Activated CD4-positive, alpha-beta memory T cell treated with anti-CD3 and anti-CD28 coated beads for 36 hours (primary cell): ENCODE results near the gene DHDDS. TPM values are rescaled to one million over a fixed set of nuclear protein-coding genes. Genes with fewer than 3 reads are reported as not detected.
A peak's percentile ranks its signal among the peaks of the same experiment; 100 is the strongest.

Experiments used
- CTCF ChIA-PET: fragments of 350-600 bp; sonication (Branson Sonifier 250); formaldehyde crosslinking; loops from one replicate; lab custom pipeline; 2021; ENCODE audit warnings: antibody characterized with exemption, inconsistent platforms; lab: Charles Lee
- POLR2A ChIA-PET: fragments of 350-600 bp; sonication (Branson Sonifier 250); formaldehyde crosslinking; loops from one replicate; lab custom pipeline; 2021; ENCODE audit warnings: antibody characterized with exemption; lab: Charles Lee
- DNase-seq: peaks from one replicate; pipeline ENCODE4 v3.0.0-alpha.2; 2020
- H3K27ac Mint-ChIP-seq: one replicate; pipeline ENCODE4 v1.8.0; 2021; ENCODE audit warnings: mixed read lengths
- H3K27me3 Mint-ChIP-seq: one replicate; pipeline ENCODE4 v1.8.0; 2021; ENCODE audit warnings: mixed read lengths
- H3K36me3 Mint-ChIP-seq: one replicate; pipeline ENCODE4 v1.8.0; 2021; ENCODE audit warnings: mixed read lengths
- H3K4me1 Mint-ChIP-seq: one replicate; pipeline ENCODE4 v1.8.0; 2021; ENCODE audit warnings: low read depth, mixed read lengths
- H3K4me3 Mint-ChIP-seq: one replicate; pipeline ENCODE4 v1.8.0; 2021; ENCODE audit warnings: mild to moderate bottlenecking, mixed read lengths
- H3K9me3 Mint-ChIP-seq: one replicate; pipeline ENCODE4 v1.8.0; 2021; ENCODE audit warnings: mixed read lengths
- intact Hi-C: fragments of 100-400 bp; cut with micrococcal nuclease; formaldehyde crosslinking; loops from one replicate; pipeline ENCODE4 v1.15.1; 2023
- total RNA-seq, 2 experiments: library from RNA; stranded (reverse); gene quantifications; one replicate each; pipeline ENCODE4 v1.2.3, GENCODE V29; 2021

Gene DHDDS
- total RNA-seq, 2 experiments from 2014 or later = 41.9 to 45.5 TPM

DNA sequence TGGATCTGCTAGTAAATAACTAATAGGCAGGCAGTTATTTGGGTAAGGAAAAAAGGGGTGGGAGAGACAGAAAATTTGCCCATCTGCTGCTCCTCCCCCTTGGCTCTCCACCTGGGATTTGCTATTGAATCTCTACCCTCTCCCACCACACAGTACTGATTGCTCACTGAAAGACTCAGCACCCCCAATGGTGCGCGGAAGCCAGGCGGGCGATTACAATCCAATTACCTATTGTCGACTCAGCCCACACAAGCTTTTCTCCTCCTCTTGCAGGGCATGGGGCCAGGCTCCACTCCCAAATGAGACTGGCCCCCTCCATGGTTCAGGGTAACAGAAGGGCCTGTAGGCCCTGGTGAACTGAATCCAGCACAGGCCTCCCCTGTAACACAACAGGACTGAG, 37.4 kb downstream of the DHDDS start:
- intact Hi-C loops = no loop called here
- POLR2A ChIA-PET = no interaction called here

DNA sequence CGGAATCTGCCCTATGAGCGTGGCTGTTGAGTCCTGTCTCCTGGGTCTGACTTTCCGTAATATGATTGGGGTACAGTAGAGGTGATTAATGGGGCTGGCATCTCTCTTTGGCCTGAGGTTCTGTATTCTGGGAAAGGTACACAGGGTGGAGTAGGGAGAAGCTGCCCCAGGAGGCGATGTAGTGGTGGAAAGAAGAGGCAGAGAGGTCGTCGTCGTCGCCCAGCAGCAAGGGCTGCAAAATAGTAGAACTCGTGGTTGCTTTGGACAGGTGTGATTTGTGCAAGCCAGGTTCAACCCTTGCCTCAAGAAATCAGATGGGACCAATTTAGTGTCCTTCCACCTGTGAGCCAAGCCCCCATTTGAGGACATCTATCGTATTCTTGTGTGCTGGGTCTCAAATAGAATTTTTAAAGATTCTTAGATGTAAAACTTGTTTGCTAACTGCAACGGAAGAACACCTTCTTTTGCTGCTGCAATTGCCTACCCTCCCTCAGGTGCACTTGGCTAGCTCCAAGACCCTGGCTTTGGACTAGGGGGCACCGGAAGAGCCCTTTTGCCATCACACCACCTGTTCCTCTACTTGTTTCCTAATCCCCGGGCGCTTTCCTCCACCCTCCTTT, 38.9 kb downstream of the DHDDS start:
- no peaks in the 10 kb centered on the region for H3K9me3 Mint-ChIP-seq
- H3K27ac Mint-ChIP-seq = peak overlapping the region; percentile 5
- peak overlapping the region; percentile 89 for H3K4me3 Mint-ChIP-seq
- peaks cover 38% of the 10 kb centered on the region for H3K4me1 Mint-ChIP-seq
- CTCF ChIA-PET = interaction anchor here (0.7 to 2.6 kb wide), 13 partner anchors 11 to 1119 kb away, joined by 3 to 15 read pairs (median 4); partner anchors contain the start of gene DHDDS
- intact Hi-C loops = loop anchor here (5.0 kb wide), 2 partner anchors 164 to 359 kb away; partner anchors contain the start of genes PDIK1L and UBXN11
- H3K36me3 Mint-ChIP-seq = peaks cover 39% of the 10 kb centered on the region
- peak; percentile 15 for DNase-seq
- no peaks in the 10 kb centered on the region for H3K27me3 Mint-ChIP-seq
- POLR2A ChIA-PET = interaction anchor here (1.0 to 3.3 kb wide), 6 partner anchors 8 to 394 kb away, joined by 3 to 19 read pairs (median 4); partner anchors contain the start of gene DHDDS

More for the DNA sequence above, 37.4 kb downstream of the DHDDS start:
- no peak overlapping the region for H3K27ac Mint-ChIP-seq
- H3K27me3 Mint-ChIP-seq = no peaks in the 10 kb centered on the region
- CTCF ChIA-PET = interaction anchor here (0.9 to 2.3 kb wide), 8 partner anchors 9 to 300 kb away, joined by 3 to 11 read pairs (median 4); partner anchors contain the start of gene ZNF593
- peaks cover 38% of the 10 kb centered on the region for H3K36me3 Mint-ChIP-seq
- H3K4me3 Mint-ChIP-seq = no peak overlapping the region
- no peaks in the 10 kb centered on the region for H3K9me3 Mint-ChIP-seq
- peaks cover 31% of the 10 kb centered on the region for H3K4me1 Mint-ChIP-seq
- no peak for DNase-seq

DNA sequence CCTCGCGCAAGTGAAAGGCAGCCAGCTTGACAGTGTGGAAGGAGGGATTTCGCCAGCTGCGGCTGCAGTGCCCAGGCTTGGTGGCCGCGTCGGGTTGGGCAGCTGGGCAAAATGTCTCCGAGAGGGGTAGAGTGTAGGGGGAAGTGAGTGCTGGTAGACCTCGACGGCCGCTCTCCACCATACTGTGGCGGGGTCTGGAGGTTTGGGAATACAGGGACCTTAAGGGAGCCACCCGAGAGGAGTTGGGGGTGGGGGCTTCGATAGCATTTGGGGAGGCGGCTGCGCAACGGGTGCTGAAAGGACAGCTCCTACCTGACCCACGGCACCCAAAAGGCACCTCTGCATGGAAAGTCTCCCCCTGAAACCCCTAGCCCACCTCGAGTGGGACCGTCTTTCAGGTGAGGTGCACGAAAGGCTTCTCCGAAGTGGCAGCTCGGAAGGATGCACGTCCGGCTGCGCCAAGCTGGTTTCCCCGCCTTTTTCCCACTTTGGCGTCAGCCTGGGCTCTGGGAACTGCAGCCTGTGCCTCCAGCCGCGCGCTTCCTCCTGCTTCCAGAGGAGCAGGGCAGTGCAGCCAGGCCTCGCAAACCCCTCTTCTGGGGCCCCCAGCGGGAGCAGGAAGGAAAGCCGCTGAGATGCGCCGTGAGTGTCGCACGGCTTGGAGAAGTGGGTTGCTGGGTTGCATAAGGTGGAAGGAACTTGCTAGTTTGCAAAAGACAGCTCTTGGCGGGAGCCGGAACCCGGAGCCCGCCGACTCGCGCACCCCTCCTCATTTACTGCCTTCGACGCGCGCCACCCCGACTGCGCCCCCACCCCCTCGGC, 39.6 kb downstream of the DHDDS start:
- H3K4me3 Mint-ChIP-seq = peak overlapping the region; percentile 89
- intact Hi-C loops = loop anchor here (1.0 to 5.0 kb wide), 6 partner anchors 30 to 393 kb away; partner anchors contain the start of genes DHDDS, PDIK1L and UBXN11
- ChIA-PET POLR2A (interaction anchor here (0.5 to 3.3 kb wide), 10 partner anchors 9 to 393 kb away, joined by 3 to 19 read pairs (median 3); partner anchors contain the start of gene DHDDS), CTCF (interaction anchor here (0.8 to 2.6 kb wide), 9 partner anchors 28 to 369 kb away, joined by 3 to 15 read pairs (median 3); partner anchors contain the start of gene DHDDS)
- no peaks in the 10 kb centered on the region for H3K27me3 Mint-ChIP-seq
- H3K36me3 Mint-ChIP-seq = peaks cover 45% of the 10 kb centered on the region
- DNase-seq = peak; percentile 57
- peak overlapping the region; percentile 97 for H3K27ac Mint-ChIP-seq
- peaks cover 45% of the 10 kb centered on the region for H3K4me1 Mint-ChIP-seq
- no peaks in the 10 kb centered on the region for H3K9me3 Mint-ChIP-seq

DNA sequence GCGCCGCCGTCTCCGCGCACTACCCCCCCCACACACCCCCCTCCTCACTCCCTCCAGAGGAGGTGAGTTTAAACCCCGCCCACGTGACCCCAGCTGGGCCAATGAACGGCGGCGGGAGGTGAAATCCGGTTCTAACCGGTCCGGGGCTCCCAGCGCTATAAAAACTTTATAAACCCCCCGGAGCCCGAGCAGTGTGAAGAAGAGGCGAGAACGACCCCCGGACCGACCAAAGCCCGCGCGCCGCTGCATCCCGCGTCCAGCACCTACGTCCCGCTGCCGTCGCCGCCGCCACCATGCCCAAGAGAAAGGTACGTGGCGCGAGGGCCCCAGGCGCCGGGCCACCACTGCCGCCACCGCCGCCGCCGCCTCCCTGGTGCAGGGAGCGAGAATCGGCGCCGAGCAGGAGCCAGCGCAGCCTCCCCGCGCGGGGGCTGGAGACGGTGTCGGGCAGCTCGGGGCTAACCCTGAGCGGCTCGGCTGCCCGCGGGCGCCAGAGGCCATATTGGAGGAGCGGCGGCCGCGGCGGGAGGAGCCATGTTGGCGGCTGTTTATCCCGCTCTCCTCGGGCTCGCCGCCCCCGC, 40.3 kb downstream of the DHDDS start, which contains the start of gene HMGN2:
Gene HMGN2, plus strand, starts transcription at position 121 of the 581 bp plus-strand sequence. Its CDS starts 173 bp downstream, at position 294.
- intact Hi-C loops = loop anchor here (1.0 to 5.0 kb wide), 6 partner anchors 29 to 392 kb away; partner anchors contain the start of genes DHDDS, PDIK1L and UBXN11
- peaks cover 48% of the 10 kb centered on the region for H3K36me3 Mint-ChIP-seq
- H3K4me3 Mint-ChIP-seq = peak within 1 kb of the TSS; percentile 89
- H3K4me1 Mint-ChIP-seq = peaks cover 50% of the 10 kb centered on the region
- no peaks in the 10 kb centered on the region for H3K27me3 Mint-ChIP-seq
- H3K27ac Mint-ChIP-seq = peak within 1 kb of the TSS; percentile 97
- ChIA-PET CTCF (interaction anchor here (0.6 to 2.6 kb wide), 9 partner anchors 28 to 327 kb away, joined by 3 to 15 read pairs (median 3); partner anchors contain the start of genes CEP85 and DHDDS), POLR2A (interaction anchor here (0.5 to 3.3 kb wide), 11 partner anchors 9 to 392 kb away, joined by 3 to 19 read pairs (median 3); partner anchors contain the start of gene DHDDS)
- H3K9me3 Mint-ChIP-seq = no peaks in the 10 kb centered on the region
- peak; percentile 93 for DNase-seq

DNA sequence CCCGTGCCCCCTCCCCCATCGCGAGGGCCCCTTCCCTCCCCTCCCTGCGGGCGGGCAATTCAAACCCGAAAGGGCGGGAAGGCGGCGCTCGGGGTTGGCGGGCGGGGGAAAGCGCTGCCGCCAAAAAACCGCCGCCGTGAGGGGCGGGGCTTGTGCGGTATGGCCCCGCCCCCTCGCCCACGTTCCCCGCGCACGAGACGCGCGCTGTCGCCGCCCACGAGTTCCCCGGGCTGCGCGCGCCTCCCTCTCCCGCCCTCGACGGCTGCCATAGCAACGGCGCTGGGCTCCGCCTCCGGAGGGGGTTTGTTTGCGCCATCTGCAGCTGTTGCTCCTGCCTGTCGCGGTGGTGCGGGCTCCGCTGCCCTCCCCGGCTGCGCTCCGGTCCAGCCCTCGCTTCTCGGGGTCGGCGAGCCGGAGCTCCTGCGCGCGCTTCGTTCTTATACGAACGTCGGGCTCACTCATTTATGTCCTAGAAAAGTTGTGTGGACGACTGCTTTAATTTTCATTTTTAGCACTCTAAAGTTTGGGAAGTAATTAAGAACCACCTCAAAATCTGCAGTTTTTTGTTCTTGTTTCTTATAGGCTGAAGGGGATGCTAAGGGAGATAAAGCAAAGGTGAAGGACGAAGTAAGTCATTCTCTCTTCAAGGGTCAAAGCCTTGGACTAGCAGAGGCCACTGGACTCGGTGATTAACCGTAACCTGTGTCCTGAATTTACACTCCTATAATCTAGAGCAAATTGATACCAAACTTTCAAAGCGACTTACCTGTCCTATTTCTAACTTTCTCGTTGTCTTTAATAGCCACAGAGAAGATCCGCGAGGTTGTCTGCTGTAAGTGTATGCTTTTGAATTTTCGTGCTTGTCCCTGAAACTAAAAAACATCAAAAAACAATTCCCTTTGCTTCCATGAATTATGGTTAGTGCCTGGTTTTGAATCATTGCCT, 41.1 kb downstream of the DHDDS start:
- H3K27me3 Mint-ChIP-seq = no peaks in the 10 kb centered on the region
- peak; percentile 97 for DNase-seq
- POLR2A ChIA-PET = interaction anchor here (0.5 to 3.3 kb wide), 4 partner anchors 27 to 68 kb away, joined by 3 to 19 read pairs (median 11); partner anchors contain the start of gene DHDDS
- CTCF ChIA-PET = interaction anchor here (0.6 to 1.3 kb wide), 5 partner anchors 27 to 239 kb away, joined by 3 read pairs; partner anchors contain the start of gene CEP85
- no peaks in the 10 kb centered on the region for H3K9me3 Mint-ChIP-seq
- intact Hi-C loops = loop anchor here (1.0 to 5.0 kb wide), 6 partner anchors 28 to 392 kb away; partner anchors contain the start of genes DHDDS, PDIK1L and UBXN11
- peaks cover 52% of the 10 kb centered on the region for H3K36me3 Mint-ChIP-seq
- peak overlapping the region; percentile 74 for H3K27ac Mint-ChIP-seq
- peaks cover 50% of the 10 kb centered on the region for H3K4me1 Mint-ChIP-seq
- peak overlapping the region; percentile 89 for H3K4me3 Mint-ChIP-seq

DNA sequence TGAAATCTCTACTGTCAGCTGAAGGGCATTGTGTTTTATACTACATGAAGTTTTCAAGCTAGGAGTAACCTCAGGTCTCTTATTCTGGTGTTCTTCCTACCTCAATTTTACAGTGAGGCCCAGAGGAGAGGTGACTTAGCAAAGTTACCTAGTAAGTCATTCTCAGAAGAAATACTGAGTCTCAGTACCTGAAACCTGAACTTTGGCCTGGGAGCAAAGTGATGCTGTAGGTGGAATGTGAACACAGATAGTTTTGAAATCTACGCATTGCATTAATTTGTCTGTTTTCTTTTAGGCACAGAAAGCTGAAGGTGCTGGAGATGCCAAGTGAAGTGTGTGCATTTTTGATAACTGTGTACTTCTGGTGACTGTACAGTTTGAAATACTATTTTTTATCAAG, 42.7 kb downstream of the DHDDS start:
- intact Hi-C loops = loop anchor here (5.0 kb wide), 2 partner anchors 168 to 363 kb away; partner anchors contain the start of genes PDIK1L and UBXN11
- Mint-ChIP-seq H3K9me3 (no peaks in the 10 kb centered on the region), H3K27ac (peak overlapping the region; percentile 71), H3K27me3 (no peaks in the 10 kb centered on the region), H3K36me3 (peaks cover 51% of the 10 kb centered on the region), H3K4me3 (peak overlapping the region; percentile 49), H3K4me1 (peaks cover 49% of the 10 kb centered on the region)
- DNase-seq = no peak
- ChIA-PET CTCF (interaction anchor here (1.2 to 1.7 kb wide), 2 partner anchors 22 to 26 kb away, joined by 3 to 7 read pairs; no protein-coding TSS in a partner anchor), POLR2A (interaction anchor here (1.2 to 1.4 kb wide), 2 partner anchors 26 to 43 kb away, joined by 3 to 6 read pairs; partner anchors contain the start of gene DHDDS)

DNA sequence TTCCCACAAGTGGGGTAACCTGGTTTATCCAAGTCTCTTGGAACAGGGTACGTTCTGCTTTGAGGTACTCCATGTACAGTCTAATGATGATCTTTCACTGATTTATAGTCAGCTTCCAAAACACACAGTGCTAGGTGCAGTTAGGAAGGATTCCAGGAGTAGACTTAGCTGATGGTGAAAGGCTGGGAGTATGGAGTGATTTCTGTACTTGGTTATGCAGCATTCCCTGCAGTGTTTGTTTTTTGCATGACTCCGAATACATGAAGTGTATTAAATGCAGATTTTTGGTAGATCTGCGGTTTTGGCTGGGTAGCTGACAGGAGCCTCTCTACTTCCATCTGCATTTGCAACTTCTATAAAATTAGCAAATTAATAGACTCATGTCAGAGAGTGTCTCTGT, 43.9 kb downstream of the DHDDS start:
- DNase-seq = no peak
- Mint-ChIP-seq H3K4me1 (peaks cover 41% of the 10 kb centered on the region), H3K27me3 (no peaks in the 10 kb centered on the region), H3K9me3 (no peaks in the 10 kb centered on the region), H3K4me3 (no peak overlapping the region), H3K36me3 (peaks cover 46% of the 10 kb centered on the region), H3K27ac (peak overlapping the region; percentile 69)
- POLR2A ChIA-PET = no interaction called here
- intact Hi-C loops = no loop called here
- CTCF ChIA-PET = interaction anchor here (1.7 kb wide), 1 partner anchor 24 kb away, joined by 7 read pairs; no protein-coding TSS in a partner anchor

DNA sequence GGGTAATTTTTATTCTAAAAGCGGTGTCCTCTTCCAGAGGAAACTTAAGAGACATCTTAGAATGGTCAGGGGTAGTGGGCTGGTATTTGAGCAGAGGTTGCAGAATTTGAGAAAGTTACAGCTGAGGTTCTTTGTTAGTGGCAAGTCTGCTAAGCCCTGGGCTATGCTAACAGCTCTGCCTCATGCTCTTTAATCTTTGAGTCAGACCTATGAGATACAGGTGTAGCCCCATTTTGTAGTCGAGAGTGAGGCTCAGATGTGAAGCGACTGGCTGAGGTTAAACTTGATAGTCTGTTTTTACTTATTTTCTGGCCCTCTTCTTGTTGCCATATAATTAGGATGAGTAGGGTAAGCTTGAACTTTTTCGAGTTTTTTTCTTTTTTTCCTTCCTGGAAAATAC, 44.8 kb downstream of the DHDDS start:
- no peaks in the 10 kb centered on the region for H3K9me3 Mint-ChIP-seq
- intact Hi-C loops = no loop called here
- H3K27ac Mint-ChIP-seq = peak overlapping the region; percentile 24
- H3K36me3 Mint-ChIP-seq = peaks cover 46% of the 10 kb centered on the region
- H3K4me1 Mint-ChIP-seq = peaks cover 34% of the 10 kb centered on the region
- ChIA-PET CTCF (no interaction called here), POLR2A (no interaction called here)
- no peak overlapping the region for H3K4me3 Mint-ChIP-seq
- DNase-seq = no peak
- no peaks in the 10 kb centered on the region for H3K27me3 Mint-ChIP-seq

DNA sequence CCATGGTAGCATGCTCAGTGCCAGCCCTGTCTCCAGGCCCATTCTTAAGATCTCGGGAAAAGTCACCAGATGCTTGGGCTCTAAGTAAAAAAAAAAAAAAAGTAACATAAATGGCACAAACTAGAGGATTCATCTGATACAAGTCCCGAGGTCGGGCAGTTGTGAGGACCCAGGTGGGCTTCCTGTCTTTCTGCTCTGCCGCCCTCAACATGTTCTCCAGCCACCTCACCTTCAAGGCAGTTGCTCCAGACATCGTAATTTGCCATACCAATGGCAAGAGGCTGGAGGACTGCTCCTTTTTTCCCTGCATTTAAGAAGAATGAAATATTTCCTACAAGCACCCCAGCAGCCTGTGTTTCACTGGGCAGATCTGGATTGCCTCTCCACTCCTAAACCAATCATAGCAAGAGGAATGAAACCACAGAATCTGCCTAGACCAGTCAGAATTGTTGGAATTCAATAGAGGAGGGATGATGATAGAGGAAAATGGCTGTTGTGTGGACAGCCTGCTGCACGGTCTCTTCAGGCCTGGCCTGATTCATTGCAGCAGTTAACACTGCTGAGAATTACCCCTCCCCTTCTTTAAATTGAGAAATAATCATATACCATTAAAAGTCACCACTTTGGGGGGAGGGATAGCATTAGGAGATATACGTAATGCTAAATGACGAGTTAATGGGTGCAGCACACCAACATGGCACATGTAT, 45.5 kb downstream of the DHDDS start:
- intact Hi-C loops = no loop called here
- POLR2A ChIA-PET = no interaction called here
- Mint-ChIP-seq H3K27me3 (no peaks in the 10 kb centered on the region), H3K9me3 (no peaks in the 10 kb centered on the region), H3K4me3 (no peak overlapping the region), H3K27ac (peak overlapping the region; percentile 34), H3K36me3 (peaks cover 45% of the 10 kb centered on the region), H3K4me1 (peaks cover 36% of the 10 kb centered on the region)
- CTCF ChIA-PET = no interaction called here
- DNase-seq = no peak

DNA sequence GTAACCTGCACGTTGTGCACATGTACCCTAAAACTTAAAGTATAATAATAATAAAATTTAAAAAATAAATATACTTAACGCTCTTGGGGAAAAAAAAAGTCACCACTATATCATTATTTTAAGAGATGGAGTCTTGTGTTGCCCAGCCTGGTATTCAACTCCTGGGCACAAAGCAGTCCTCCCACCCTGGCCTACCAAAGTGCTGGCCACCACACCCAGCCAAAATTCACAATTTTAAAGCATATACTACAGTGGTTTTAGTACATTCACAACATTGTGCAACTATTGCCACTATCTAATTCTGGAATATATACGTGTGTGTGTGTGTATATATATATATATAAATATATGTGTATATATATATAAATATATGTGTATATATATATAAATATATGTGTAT, 46.0 kb downstream of the DHDDS start:
- no peak overlapping the region for H3K4me3 Mint-ChIP-seq
- peaks cover 40% of the 10 kb centered on the region for H3K4me1 Mint-ChIP-seq
- H3K27ac Mint-ChIP-seq = no peak overlapping the region
- H3K36me3 Mint-ChIP-seq = peaks cover 43% of the 10 kb centered on the region
- H3K9me3 Mint-ChIP-seq = no peaks in the 10 kb centered on the region
- DNase-seq = no peak
- intact Hi-C loops = no loop called here
- CTCF ChIA-PET = interaction anchor here (0.5 kb wide), 1 partner anchor 1515 kb away, joined by 4 read pairs; no protein-coding TSS in a partner anchor
- H3K27me3 Mint-ChIP-seq = no peaks in the 10 kb centered on the region
- POLR2A ChIA-PET = no interaction called here
